ENCODE measurements around the gene RNF207.

The RNF207 gene

GRCh38 chr1:6234502-6235295, 28.8 kb downstream of the RNF207 start:
- no peak for DNase-seq (ENCODE audit: low spot score)

GRCh38 chr1:6235296-6235677, 29.4 kb downstream of the RNF207 start:
- DNase-seq (ENCODE audit: low spot score), result no peak

- DNase-seq (ENCODE audit: low spot score), result no peak
Measured at GRCh38 chr1:6237093-6237492, 31.2 kb downstream of the RNF207 start.

GRCh38 chr1:6239213-6239752, 33.4 kb downstream of the RNF207 start:
- DNase-seq (ENCODE audit: low spot score), result no peak

- DNase-seq (ENCODE audit: low spot score), result no peak
Measured at GRCh38 chr1:6239950-6240768, 34.2 kb downstream of the RNF207 start.

- no peak for DNase-seq (ENCODE audit: low spot score)
Measured at GRCh38 chr1:6241107-6241886, 35.4 kb downstream of the RNF207 start.

GRCh38 chr1:6241887-6242740, 36.2 kb downstream of the RNF207 start:
- no peak for DNase-seq (ENCODE audit: low spot score)

- DNase-seq (ENCODE audit: low spot score), result no peak
Measured at GRCh38 chr1:6243053-6243834, 37.3 kb downstream of the RNF207 start.

GRCh38 chr1:6243993-6244392, 38.1 kb downstream of the RNF207 start, which contains the start of gene HES3:
TSS of gene HES3 (plus strand) at chr1:6244179. CDS start at chr1:6244366, 187 bp downstream.
- DNase-seq (ENCODE audit: low spot score), result no peak

- DNase-seq (ENCODE audit: low spot score), result no peak
Measured at GRCh38 chr1:6244401-6245049, 38.6 kb downstream of the RNF207 start.

- DNase-seq (ENCODE audit: low spot score), result peak; percentile 79
Measured at GRCh38 chr1:6245086-6245868, 39.4 kb downstream of the RNF207 start.

- no peak for DNase-seq (ENCODE audit: low spot score)
Measured at GRCh38 chr1:6245869-6246496, 40.1 kb downstream of the RNF207 start.

GRCh38 chr1:6246497-6247467, 40.9 kb downstream of the RNF207 start:
- no peak for DNase-seq (ENCODE audit: low spot score)

- DNase-seq (ENCODE audit: low spot score), result no peak
Measured at GRCh38 chr1:6247651-6248050, 41.7 kb downstream of the RNF207 start.

- DNase-seq (ENCODE audit: low spot score), result no peak
Measured at GRCh38 chr1:6248161-6248776, 42.4 kb downstream of the RNF207 start.

GRCh38 chr1:6248932-6249738, 43.2 kb downstream of the RNF207 start:
- DNase-seq (ENCODE audit: low spot score), result no peak

All from kidney capillary endothelial cell (primary cell).